Measurements from ENCODE around the gene SLC25A36.

Gene SLC25A36

DNA sequence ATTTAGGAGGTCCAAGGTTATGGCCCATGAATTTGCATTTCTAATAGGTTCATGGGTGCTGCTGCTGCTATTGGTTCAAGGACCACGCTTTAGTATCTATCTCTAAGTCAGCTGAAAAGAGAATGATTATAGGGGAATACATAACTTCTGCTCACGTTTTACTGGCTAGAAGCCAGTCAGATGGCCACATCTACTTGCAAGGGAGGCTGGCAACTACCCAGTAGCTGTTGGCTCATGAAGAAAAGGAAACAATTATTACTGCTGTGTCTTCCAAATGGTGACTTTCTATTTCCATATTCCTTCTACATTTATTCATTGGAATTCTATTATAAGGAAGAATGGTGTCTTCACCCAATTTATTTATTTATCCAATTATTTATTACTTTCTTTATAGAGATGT, 54.2 kb downstream of the SLC25A36 start:
- DNase-seq = no peak

DNA sequence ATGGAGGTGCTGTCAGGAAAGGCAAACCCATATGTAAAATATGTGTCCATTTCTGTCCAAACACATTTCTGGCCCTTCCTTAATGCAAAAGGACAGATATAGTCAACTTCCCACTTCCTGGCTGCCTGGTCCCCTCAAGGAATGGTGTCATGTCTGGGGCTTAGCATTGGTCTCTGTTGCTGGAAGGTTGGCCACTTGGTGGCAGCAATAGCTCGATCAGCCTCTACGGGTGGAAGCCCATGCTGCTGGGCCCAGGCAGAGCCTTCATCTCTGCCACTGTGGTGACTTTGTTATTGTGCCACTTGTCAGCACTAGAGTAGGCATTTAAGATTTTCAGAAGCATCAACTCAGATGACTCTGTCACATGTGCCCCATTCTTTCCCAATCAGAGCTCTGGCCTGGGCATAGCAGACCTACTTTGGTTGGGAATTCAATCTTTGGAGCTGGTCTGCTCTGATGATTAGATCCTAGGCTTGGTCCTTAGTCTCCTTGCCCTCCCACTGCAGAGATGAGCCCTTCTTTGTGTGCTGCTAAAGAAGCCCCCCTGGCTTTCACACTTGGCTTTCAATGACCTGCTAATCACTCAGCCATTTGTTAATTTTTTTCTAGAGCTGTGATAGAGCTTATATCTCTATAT, 58.5 kb downstream of the SLC25A36 start:
- DNase-seq = peak in 4 of 5 donors; percentile 12 to 42 (median 14)

DNA sequence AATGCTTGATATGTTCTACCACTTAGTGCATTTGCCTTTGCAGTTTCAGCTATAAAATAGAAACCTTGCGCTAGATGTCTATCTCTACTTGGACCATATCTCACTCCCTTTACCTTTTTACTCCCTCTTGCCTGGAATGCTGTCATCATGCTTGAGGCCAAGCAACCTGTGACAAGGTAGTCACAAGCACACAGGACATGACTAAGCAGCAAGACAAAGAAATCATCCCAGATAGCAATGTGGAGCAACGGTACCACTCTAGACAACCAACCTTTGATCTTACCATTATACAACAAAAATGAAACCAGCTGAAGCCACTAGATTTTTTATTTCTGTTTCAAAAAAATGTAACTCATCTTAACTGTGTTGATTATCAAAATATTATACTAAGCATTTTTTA, 59.0 kb downstream of the SLC25A36 start:
- no peak for DNase-seq

DNA sequence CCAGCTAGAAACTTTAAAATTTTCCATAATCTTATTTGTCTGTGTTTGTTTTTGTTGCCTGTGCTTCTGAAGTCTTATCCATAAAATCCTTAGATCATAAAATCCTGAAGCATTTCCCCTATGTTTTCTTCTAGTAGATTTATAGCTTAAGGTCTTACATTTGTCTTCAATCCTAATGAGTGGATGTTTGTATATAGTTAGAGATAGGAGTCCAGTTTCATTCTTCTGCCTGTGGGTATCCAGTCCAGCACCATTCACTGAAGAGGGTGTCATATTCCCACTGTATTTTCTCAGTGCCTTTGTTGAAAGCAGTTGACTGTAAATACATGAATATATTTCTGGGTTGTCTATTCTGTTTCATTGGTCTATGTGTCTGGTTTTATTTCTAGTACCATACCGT, 64.7 kb downstream of the SLC25A36 start:
- no peak for DNase-seq

- no peak for DNase-seq
Observed at GRCh38 chr3:141009496-141009895, 67.9 kb downstream of the SLC25A36 start.

GRCh38 chr3:141011232-141011996, 69.8 kb downstream of the SLC25A36 start:
- peak; percentile 24 to 65 (median 52) for DNase-seq

DNA sequence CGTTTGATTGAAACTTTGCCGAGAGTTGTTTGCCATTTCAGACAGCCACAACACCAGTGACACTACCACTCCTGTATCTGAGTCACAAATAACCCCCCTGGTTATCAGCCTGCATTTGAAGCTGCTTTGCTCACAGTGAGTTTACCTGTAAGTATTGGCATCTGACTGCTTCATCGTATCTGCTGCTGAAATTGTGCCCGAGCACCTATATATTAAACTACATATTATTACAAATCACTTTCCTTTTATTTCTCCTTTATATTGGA, 70.3 kb downstream of the SLC25A36 start:
- DNase-seq = no peak

DNA sequence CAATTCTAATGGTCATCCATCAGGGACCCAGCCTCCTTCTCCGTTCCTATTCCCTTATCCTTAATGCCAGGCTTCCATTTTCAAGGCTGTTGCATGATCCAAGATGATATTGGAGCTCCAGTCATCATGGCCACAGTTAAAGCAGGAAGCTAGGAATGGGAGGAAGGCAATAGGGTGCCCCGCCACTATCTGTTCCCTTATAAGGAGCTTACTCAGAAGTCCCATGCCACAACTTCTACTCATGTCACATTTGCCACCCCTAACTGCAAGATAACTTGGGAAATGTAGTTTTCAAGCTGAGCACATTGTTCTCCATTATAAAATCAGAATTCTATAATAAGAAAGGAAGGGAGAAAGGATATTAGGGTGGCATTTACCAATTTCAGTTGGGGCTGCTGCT, 70.9 kb downstream of the SLC25A36 start:
- DNase-seq = no peak

GRCh38 chr3:141015481-141015880, 73.8 kb downstream of the SLC25A36 start:
- DNase-seq = no peak

DNA sequence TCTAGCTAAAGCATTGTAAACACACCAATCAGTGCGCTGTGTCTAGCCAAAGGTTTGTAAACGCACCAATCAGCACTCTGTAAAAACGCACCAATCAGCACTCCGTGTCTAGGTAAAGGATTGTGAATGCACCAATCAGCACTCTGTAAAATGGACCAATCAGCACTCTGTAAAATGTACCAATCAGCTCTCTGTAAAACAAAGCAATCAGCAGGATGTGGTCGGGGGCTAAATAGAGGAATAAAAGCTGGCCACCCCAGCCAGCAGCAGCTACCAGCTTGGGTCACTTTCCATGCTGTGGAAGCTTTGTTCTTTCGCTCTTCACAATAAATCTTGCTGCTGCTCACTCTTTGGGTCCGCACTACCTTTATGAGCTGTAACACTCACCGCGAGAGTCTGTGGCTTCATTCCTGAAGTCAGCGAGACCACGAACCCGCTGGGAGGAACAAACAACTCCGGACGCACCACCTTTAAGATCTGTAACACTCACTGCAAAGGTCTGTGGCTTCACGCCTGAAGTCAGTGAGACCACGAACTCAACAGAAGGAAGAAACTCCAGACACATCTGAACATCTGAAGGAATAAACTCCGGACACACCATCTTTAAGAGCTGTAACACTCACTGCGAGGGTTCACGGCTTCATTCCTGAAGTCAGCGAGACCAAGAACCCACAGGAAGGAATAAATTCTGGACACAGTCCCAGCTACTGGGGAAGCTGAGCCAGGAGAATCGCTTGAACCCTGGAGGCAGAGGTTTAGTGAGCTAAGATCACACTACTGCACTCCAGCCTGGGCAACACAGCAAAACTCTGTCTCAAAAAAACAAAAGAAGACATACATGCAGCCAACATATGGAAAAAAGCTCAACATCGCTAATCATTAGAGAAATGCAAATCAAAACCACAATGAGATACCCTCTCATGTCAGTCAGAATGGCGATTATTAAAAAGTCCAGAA, 76.0 kb downstream of the SLC25A36 start:
- DNase-seq = peak in 1 of 5 donors; percentile 44

DNA sequence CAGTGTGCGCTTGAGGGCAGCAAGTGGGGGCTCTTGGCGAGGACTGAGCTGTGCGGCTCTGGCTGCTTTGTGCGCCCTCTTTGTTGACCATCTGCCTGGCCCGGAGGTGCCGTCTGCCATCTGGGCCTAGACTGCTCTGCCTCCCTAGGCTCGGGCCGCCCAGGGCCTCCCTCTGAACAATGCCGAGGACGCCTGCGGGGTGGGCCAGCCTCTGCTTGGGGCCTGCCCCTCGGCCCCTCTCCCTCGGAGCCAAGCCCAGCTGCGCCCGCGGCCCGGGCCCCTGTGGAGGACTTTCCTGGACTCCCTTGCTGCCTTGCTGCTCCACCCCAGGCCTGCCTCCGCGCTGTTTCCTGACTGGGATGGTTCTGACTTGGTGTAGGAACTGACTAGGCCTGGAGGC, 77.6 kb downstream of the SLC25A36 start:
- DNase-seq = no peak

GRCh38 chr3:141020143-141020830, 78.7 kb downstream of the SLC25A36 start:
- no peak for DNase-seq

DNA sequence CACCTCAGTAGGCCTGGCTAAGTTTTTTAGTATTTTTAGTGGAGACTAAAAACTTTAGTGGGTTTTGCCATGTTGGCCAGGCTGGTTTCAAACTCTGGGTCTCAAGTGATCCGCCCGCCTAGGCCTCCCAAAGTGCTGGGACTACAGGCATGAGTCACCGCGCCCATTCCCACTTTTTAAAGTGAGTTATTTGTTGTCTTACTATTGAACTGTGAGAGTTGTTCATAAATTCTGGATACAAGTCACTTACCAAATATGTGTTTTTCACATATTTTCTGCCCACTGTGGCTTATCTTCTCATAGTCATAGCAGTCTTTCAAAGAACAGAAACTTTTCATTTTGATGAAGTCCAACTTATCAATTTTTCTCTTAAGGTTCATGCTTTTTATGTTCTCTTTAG, 79.6 kb downstream of the SLC25A36 start:
- DNase-seq = no peak
